Smooth muscle cell (in vitro differentiated cells): ENCODE measurements around the gene RARA. TPM values are rescaled to one million over a fixed set of nuclear protein-coding genes. Genes with fewer than 3 reads are reported as not detected.

ENCODE experiments used
- DNase-seq: peaks from one replicate; lab custom pipeline; 2025; ENCODE audit not compliant: unreplicated experiment; lab: John Stamatoyannopoulos, UW
- H2AFZ ChIP-seq: fragments of 200-600 bp; sonication (generic); 2 replicates; pipeline ENCODE4 v1.6.0; 2016; ENCODE audit warnings: antibody characterized with exemption, low read depth, mild to moderate bottlenecking
- H3F3A ChIP-seq: fragments of 200-600 bp; sonication (generic); 2 replicates; pipeline ENCODE4 v1.6.0; 2017; ENCODE audit warnings: antibody characterized with exemption, low read depth
- H3K27ac ChIP-seq: fragments of 200-600 bp; sonication (generic); 2 replicates; pipeline ENCODE4 v1.5.1; 2016; ENCODE audit warnings: low read depth, mild to moderate bottlenecking
- H3K27me3 ChIP-seq: fragments of 200-600 bp; sonication (generic); 2 replicates; pipeline ENCODE4 v1.6.1; 2016; ENCODE audit warnings: low read depth, mild to moderate bottlenecking
- H3K36me3 ChIP-seq: fragments of 200-600 bp; sonication (generic); 2 replicates; pipeline ENCODE4 v1.5.1; 2016; ENCODE audit warnings: low read depth
- H3K4me1 ChIP-seq: fragments of 200-600 bp; sonication (generic); 2 replicates; pipeline ENCODE4 v1.5.1; 2016; ENCODE audit warnings: low read depth
- H3K4me2 ChIP-seq: fragments of 200-600 bp; sonication (generic); 2 replicates; pipeline ENCODE4 v1.6.0; 2016; ENCODE audit warnings: mild to moderate bottlenecking
- H3K4me3 ChIP-seq: fragments of 200-600 bp; sonication (generic); 2 replicates; pipeline ENCODE4 v1.5.1; 2016; ENCODE audit warnings: mild to moderate bottlenecking
- H3K79me2 ChIP-seq: fragments of 200-600 bp; sonication (generic); 2 replicates; pipeline ENCODE4 v1.6.0; 2016; ENCODE audit warnings: low read depth, mild to moderate bottlenecking
- H3K9ac ChIP-seq: fragments of 200-600 bp; sonication (generic); 2 replicates; pipeline ENCODE4 v1.6.0; 2016; ENCODE audit warnings: low read depth
- H3K9me3 ChIP-seq: fragments of 200-600 bp; sonication (generic); replicated peaks from 2 replicates; pipeline ENCODE4 v1.5.1; 2016; ENCODE audit warnings: low read depth
- H4K20me1 ChIP-seq: fragments of 200-600 bp; sonication (generic); 2 replicates; pipeline ENCODE4 v1.6.0; 2016; ENCODE audit warnings: low read depth
- WGBS: methylation state at CpG from one replicate; pipeline ENCODE4 v1.1.7; 2016; ENCODE audit warnings: low lambda C conversion rate; 5-methylcytosine and 5-hydroxymethylcytosine counted together
- polyA plus RNA-seq: library from polyadenylated mRNA; unstranded; fragments of >200 nt; fragmentation: Nextera tagmentation; extraction: Ambion mirVana; gene quantifications from 2 replicates; pipeline ENCODE4 v1.2.1, GENCODE V29; 2016
- total RNA-seq: library from RNA; depleted of rRNA; stranded (reverse); fragments of >200 nt; gene quantifications from 2 replicates; pipeline ENCODE4 v1.2.3, GENCODE V29; 2014
- TF ChIP-seq, protein P1 (sequence below): fragments of 200-600 bp; sonication (generic); IDR thresholded peaks from 2 replicates; pipeline ENCODE4 v1.5.1; 2017; ENCODE audit warnings: borderline replicate concordance, mild to moderate bottlenecking, antibody characterized with exemption; ENCODE audit not compliant: insufficient read depth, poor library complexity, severe bottlenecking

Gene RARA
- total and polyA plus RNA-seq, 2 experiments from 2014 or later = 22.1 to 22.5 TPM

DNA sequence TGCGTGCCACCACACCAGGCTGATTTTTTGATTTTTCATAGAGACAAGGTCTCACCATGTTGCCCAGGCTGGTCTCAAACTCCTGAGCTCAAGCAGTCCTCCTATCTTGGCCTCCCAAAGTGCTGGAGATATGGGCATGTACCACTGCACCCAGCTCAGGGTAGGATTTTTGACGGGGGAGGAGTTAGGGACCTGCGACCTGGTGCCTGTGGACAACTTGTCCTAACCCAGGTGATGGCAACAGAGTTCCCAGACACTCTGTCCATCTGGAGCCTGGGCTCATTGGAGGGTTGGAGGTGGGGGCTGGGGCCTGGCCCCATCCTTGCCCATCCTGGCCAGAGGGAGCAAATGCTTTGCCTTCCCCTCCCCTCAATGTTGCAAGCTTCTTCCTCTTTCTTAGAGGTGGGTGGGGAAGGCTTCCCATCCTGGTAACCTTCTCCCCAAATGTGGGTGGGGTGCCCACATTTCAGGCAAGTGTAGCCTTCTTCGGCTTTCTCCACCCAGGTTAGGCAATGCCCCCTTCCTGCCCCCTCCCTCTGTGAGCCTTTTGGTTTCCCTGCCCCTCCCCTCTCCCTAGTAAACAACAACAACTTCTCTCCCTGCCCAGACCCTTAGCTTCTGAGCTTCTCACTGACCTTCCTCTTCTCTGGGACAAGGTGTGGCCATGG lies 24.9 kb downstream of the RARA start:
- Histone ChIP-seq H3K27ac (no peak overlapping the region), H3K9me3 (no peaks in the 10 kb centered on the region), H3K79me2 (peaks cover 34% of the 10 kb centered on the region), H3K4me1 (peaks cover 9% of the 10 kb centered on the region), H3K9ac (no peak overlapping the region), H3K4me2 (no peak overlapping the region), H2AFZ (no peak overlapping the region), H3K36me3 (no peaks in the 10 kb centered on the region), H4K20me1 (peaks cover 93% of the 10 kb centered on the region), H3K27me3 (no peaks in the 10 kb centered on the region), H3F3A (no peaks in the 10 kb centered on the region), H3K4me3 (no peak overlapping the region)
- WGBS = 95% methylated on average over 4 of the region's 4 CpGs
- TF ChIP-seq, protein P1, sequence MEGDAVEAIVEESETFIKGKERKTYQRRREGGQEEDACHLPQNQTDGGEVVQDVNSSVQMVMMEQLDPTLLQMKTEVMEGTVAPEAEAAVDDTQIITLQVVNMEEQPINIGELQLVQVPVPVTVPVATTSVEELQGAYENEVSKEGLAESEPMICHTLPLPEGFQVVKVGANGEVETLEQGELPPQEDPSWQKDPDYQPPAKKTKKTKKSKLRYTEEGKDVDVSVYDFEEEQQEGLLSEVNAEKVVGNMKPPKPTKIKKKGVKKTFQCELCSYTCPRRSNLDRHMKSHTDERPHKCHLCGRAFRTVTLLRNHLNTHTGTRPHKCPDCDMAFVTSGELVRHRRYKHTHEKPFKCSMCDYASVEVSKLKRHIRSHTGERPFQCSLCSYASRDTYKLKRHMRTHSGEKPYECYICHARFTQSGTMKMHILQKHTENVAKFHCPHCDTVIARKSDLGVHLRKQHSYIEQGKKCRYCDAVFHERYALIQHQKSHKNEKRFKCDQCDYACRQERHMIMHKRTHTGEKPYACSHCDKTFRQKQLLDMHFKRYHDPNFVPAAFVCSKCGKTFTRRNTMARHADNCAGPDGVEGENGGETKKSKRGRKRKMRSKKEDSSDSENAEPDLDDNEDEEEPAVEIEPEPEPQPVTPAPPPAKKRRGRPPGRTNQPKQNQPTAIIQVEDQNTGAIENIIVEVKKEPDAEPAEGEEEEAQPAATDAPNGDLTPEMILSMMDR = no peak
- no peak for DNase-seq

DNA sequence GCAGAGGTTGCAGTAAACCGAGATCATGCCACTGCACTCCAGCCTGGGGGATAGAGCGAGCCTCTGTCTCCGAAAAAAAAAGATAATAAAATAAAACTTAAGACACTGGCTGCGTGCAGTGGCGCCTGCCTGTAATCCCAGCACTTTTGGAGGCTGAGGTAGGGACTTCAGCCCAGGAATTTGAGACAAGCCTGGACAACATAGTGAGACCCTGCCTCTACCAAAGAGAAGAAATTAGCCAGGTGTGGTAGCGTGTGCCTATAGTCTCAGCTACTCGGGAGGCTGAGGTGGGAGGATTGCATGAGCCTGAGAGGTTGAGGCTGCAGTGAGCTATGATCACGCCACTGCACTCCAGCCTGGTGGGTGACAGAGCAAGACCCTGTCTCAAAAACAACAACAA lies 26.6 kb downstream of the RARA start:
- no peak overlapping the region for H3K9ac ChIP-seq
- H3K4me3 ChIP-seq = no peak overlapping the region
- no peak for DNase-seq
- H3K27ac ChIP-seq = no peak overlapping the region
- peaks cover 18% of the 10 kb centered on the region for H3K79me2 ChIP-seq
- peaks cover 4% of the 10 kb centered on the region for H3F3A ChIP-seq
- no peaks in the 10 kb centered on the region for H3K9me3 ChIP-seq
- TF ChIP-seq, protein P1 = no peak
- H4K20me1 ChIP-seq = peaks cover 93% of the 10 kb centered on the region
- H2AFZ ChIP-seq = no peak overlapping the region
- peaks cover 9% of the 10 kb centered on the region for H3K4me1 ChIP-seq
- H3K4me2 ChIP-seq = no peak overlapping the region
- H3K36me3 ChIP-seq = no peaks in the 10 kb centered on the region
- 89% methylated on average over 8 of the region's 8 CpGs for WGBS
- no peaks in the 10 kb centered on the region for H3K27me3 ChIP-seq

DNA sequence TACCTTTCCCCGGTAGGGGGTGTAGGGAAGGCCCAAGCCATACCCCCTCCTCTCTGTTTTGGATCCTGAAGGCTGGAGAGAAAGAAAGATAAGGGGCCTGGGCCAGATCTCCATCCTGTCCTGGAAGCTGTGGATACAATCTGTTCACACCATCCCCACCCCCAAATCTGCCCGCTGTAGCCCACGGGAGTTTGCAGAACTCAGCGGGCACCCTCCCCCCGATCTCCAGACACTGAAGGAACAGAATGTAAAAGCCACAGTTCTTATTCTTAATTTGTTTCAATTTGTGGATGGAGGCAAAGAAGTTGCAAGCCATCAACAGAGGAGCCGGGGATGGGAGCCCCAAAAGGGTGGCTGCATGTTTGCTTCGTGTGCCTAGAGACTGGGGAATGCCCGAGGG lies 28.4 kb downstream of the RARA start:
- Histone ChIP-seq H3K36me3 (no peaks in the 10 kb centered on the region), H3K27ac (no peak overlapping the region), H3K9ac (no peak overlapping the region), H3K4me1 (peaks cover 12% of the 10 kb centered on the region), H3K4me2 (no peak overlapping the region), H3K79me2 (peaks cover 19% of the 10 kb centered on the region), H3K27me3 (no peaks in the 10 kb centered on the region), H3K4me3 (no peak overlapping the region), H3F3A (peaks cover 4% of the 10 kb centered on the region), H2AFZ (no peak overlapping the region), H3K9me3 (no peaks in the 10 kb centered on the region), H4K20me1 (peaks cover 83% of the 10 kb centered on the region)
- WGBS = 77% methylated on average over 8 of the region's 8 CpGs
- TF ChIP-seq, protein P1 = no peak
- no peak for DNase-seq

DNA sequence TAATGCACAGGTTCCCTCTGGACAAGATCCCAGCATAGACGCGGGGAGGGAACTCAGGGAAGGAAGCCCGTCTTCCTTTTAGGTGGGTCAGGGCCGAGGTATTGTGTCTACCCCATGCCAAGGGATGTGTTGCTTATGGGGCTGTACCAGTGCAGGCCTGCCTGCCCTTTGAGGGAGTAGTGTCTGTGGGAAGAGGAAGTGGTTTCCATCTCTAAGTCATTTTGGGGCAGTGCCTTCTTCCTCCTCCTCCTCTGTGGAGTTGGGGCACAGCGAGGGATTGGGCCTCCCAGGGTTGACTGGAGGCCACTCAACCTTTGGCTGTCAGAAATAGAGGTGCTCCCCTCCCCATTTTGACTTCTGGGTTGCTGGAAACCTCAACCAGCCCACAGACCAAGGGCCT lies 29.1 kb downstream of the RARA start:
- Histone ChIP-seq H3K27ac (no peak overlapping the region), H3K4me2 (no peak overlapping the region), H4K20me1 (peaks cover 84% of the 10 kb centered on the region), H3K27me3 (no peaks in the 10 kb centered on the region), H3K9ac (no peak overlapping the region), H3K4me1 (peaks cover 19% of the 10 kb centered on the region), H3K79me2 (peaks cover 26% of the 10 kb centered on the region), H3K9me3 (no peaks in the 10 kb centered on the region), H3F3A (peaks cover 9% of the 10 kb centered on the region), H3K36me3 (no peaks in the 10 kb centered on the region), H3K4me3 (no peak overlapping the region), H2AFZ (no peak overlapping the region)
- 96% methylated on average over 5 of the region's 5 CpGs for WGBS
- no peak for DNase-seq
- TF ChIP-seq, protein P1 = no peak
